Esophagus squamous epithelium (tissue), 4 donors: Measurements from ENCODE around the gene CFAP57.

Source experiments
- POLR2A ChIP-seq, 4 donors: fragments of 450-650 bp; IDR thresholded peaks; one replicate each; pipeline ENCODE4 v1.6.1; 2017; ENCODE audit warnings: antibody characterized with exemption in 4 of 4, mild to moderate bottlenecking in 4 of 4, moderate library complexity in 3 of 4
- TF ChIP-seq, protein P1 (sequence below), 6 experiments: fragments of 450-650 bp in 4 of 6; fragments of 200-600 bp in 2 of 6; sonication (generic) in 2 of 6; IDR thresholded peaks; one replicate each; pipeline ENCODE4 v1.5.1; 2016 to 2019; ENCODE audit warnings: antibody characterized with exemption in 6 of 6, mild to moderate bottlenecking in 4 of 6, moderate library complexity in 4 of 6

DNA sequence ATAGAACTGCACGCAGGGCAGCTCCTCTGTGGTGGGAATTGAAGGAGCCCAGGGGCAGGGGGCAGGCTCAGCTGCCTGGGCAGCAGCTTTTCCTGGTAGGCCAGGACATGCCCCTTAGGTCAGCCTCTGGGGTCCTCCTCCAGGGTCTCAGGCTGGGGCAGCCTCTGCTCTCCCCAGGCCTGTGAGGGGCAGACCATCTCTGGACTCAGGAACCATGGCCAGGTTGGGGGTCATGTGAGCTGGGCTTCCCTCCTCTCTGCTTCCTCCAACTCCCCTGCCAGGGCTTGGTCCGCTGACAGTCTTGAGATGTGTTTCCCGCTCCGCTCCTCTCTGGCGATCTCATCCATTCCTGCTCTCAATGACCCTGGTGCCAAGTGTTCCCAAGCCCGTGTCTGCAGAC is 107.5 kb downstream of the CFAP57 start:
- TF ChIP-seq, protein P1, sequence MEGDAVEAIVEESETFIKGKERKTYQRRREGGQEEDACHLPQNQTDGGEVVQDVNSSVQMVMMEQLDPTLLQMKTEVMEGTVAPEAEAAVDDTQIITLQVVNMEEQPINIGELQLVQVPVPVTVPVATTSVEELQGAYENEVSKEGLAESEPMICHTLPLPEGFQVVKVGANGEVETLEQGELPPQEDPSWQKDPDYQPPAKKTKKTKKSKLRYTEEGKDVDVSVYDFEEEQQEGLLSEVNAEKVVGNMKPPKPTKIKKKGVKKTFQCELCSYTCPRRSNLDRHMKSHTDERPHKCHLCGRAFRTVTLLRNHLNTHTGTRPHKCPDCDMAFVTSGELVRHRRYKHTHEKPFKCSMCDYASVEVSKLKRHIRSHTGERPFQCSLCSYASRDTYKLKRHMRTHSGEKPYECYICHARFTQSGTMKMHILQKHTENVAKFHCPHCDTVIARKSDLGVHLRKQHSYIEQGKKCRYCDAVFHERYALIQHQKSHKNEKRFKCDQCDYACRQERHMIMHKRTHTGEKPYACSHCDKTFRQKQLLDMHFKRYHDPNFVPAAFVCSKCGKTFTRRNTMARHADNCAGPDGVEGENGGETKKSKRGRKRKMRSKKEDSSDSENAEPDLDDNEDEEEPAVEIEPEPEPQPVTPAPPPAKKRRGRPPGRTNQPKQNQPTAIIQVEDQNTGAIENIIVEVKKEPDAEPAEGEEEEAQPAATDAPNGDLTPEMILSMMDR (IDR thresholded peaks at IDR 0.05), result no peak
- no peak for TF ChIP-seq POLR2A (IDR thresholded peaks at IDR 0.05)
